NCI-H2171 (cell line): Measurements from ENCODE around the gene RC3H2.
A peak's percentile ranks its signal among the peaks of the same experiment; 100 is the strongest.
"Not testable (repeated sequence)": the region's sequence is repeated elsewhere in the genome, so short reads cannot be mapped to it uniquely, and the experiment has no call there.

Experiments
- DNase-seq: peaks from one replicate; lab custom pipeline; 2025; lab: John Stamatoyannopoulos, UW

RC3H2 gene

GRCh38 chr9:122918310-122918709 is 13.2 kb upstream of the RC3H2 start:
- no peak for DNase-seq

GRCh38 chr9:122912964-122913673 is 8.0 kb upstream of the RC3H2 start, which contains the start of gene ZBTB6:
ZBTB6 (minus strand) TSS chr9:122913323; CDS start chr9:122912072, 1,251 bp downstream.
- peak; percentile 81 for DNase-seq

DNA sequence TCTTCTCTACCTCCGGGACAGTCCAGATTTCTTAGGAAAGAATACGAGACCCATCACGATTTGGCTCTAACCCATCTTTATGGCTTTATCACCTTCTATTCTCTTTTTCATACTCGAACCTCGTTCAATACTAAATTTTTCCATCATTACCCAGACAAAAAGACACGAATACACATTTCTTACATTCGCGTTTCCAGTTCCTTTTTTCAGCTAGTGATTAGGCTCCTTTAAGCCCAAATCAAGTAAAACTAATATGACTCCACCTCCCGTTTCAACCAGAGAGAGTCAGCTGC is 7.5 kb upstream of the RC3H2 start:
- no peak for DNase-seq

GRCh38 chr9:122906122-122906521 is 963 bp upstream of the RC3H2 start:
- DNase-seq: not testable (repeated sequence)

- peak; percentile 5 for DNase-seq
These were observed 715 bp downstream of the RC3H2 start for GRCh38 chr9:122904466-122904822.

GRCh38 chr9:122900791-122901190 is 4.4 kb downstream of the RC3H2 start:
- no peak for DNase-seq

GRCh38 chr9:122897969-122898368 is 7.2 kb downstream of the RC3H2 start:
- DNase-seq: no peak

DNA sequence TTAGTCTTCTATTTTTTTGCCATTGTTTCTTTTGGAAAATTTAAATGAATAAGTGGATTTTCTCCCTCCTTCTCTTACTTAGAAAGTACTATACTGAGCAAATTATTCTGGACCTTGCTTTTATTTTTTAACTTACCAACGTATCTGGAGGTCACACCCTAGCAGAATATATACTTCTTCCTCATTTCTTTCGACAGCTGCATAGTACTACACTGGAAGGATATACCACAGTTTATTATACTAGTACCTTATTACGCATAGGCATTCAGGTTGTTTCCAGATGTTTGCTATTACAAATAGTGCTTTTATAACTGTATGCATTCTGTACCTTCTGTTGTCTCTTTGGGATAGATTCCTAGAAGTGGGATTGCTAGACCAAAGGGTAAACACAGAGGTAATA is 16.7 kb downstream of the RC3H2 start:
- no peak for DNase-seq

GRCh38 chr9:122883125-122883524 is 22.0 kb downstream of the RC3H2 start:
- no peak for DNase-seq

DNA sequence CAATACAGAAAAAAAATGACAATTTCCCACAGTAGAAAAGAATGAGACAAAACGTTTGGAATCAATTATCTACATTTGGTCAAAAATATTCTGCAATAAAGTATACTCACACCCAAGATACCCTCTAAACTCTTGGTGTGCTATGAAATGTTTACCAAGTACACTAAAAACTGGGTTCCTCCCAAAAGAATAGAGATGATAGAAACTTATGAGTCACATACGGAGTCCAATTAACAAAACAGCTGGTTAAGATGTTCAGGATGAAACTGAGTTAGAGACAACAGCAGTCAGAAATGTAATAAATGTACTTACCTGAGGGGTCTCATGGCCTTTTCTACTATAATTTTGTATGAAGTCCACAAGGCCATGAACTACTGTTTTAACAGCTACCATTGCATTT is 25.7 kb downstream of the RC3H2 start:
- DNase-seq: no peak

DNA sequence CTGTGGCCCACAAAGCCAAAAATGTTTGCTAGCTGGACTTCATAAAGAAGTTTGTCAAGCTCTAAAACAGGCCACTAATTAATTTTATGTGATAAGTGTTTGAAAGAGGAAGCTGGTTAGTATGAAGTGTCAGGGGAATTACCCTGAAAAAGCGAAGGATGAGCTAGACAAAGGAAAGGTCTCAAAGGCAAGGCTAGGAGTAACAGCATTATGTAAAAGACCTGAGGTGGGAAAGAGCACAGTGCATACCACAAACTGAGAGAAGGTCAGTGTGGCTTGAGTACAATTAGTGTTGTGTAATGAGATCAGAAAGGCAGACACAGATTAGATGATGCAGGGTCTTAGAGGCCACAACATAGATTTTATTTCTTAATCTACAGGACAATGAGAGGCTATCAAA is 29.6 kb downstream of the RC3H2 start:
- no peak for DNase-seq

GRCh38 chr9:122867276-122867675 is 37.9 kb downstream of the RC3H2 start:
- not testable (repeated sequence) for DNase-seq

- DNase-seq: no peak
These were observed 39.1 kb downstream of the RC3H2 start for GRCh38 chr9:122866079-122866478.

DNA sequence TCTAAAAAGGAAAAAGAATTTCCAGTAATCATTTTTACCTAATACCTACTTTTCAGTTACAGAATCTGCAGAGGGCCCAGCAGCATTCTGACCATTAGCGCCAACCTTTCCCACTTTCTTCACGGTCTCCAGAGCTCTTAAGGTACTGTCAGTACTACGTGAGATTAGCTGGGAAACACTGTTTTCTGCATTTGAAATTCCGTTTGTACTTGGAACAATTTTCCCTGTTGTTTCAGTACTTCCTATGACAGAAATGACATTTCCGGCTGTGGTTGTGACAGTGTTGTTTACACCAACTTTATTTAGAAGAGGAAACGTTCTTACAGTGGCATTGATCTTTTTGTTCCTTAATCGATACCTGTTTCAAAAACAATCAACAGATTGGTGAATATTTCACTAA is 39.9 kb downstream of the RC3H2 start:
- no peak for DNase-seq

DNA sequence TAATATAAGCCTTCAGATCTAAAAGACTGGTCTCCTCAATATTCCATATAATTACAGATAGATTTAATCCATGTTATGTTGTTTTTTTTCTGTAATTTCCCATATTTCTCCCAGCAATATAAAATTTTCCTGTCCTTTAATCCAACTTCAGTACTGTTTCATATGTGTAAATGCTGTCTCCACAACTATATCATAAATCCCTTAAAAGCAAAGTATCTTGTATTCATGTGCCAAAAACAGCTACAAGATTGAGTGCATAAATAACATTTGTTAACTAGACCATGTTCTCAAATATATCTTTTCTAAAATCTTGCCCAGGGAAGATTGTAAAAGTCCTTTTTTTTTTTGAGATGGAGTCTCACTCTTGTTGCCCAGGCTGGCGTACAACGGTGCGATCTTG is 41.8 kb downstream of the RC3H2 start:
- DNase-seq: no peak

DNA sequence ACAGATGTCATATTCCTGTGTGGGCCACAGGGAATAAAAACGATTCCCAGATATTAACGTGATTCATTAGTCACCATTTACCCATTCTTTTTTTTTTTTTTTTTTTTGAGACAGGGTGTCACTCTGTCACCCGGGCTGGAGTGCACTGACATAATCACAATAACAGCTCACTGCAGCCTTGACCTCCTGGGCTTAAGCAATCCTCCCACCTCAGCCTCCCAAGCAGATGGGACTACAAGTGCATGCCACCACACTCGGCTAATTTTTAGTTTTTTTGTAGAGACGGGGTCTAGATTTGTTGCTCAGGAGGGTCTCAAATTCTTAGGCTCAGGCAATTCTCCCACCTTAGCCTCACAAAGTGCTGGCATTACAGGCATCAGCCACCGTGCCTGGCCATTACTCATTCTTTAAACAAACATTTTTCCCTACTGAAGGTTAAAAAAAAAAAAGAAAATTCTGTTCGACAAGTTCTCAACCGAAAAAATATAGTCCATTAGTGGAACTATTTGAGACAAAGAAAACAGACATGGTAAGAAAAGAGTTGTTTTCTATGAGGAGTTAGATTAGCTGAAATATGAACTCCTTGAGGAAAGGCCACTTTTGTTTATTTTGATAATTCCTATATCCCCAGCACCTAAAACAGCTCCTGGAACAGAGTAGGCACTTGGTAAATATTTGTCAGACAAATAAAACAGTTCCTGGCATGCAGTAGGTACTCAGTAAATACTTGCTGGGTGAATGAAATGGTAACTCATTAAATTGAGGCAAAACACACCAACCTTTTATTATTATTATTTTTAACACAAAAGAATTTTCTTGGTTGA is 44.6 kb downstream of the RC3H2 start:
- no peak for DNase-seq

DNA sequence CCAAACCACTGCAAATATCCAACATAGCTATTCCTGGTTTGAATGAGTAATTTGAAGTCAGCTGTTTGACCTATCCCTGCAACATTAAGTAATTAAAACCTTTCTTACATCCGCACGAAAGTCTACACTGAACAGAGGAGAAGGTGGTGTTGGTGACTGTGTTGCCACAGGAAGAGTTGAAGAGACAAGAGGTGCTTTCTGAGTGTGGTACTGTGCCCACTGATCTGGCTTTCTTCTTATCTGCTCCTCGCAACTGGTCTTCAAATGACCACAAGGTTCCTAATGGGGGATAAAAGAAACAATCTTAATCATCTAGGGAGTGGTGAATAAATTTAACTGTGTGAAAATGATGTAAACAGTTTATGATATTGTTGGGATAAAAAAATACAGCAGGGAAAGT is 47.3 kb downstream of the RC3H2 start:
- DNase-seq: no peak

DNA sequence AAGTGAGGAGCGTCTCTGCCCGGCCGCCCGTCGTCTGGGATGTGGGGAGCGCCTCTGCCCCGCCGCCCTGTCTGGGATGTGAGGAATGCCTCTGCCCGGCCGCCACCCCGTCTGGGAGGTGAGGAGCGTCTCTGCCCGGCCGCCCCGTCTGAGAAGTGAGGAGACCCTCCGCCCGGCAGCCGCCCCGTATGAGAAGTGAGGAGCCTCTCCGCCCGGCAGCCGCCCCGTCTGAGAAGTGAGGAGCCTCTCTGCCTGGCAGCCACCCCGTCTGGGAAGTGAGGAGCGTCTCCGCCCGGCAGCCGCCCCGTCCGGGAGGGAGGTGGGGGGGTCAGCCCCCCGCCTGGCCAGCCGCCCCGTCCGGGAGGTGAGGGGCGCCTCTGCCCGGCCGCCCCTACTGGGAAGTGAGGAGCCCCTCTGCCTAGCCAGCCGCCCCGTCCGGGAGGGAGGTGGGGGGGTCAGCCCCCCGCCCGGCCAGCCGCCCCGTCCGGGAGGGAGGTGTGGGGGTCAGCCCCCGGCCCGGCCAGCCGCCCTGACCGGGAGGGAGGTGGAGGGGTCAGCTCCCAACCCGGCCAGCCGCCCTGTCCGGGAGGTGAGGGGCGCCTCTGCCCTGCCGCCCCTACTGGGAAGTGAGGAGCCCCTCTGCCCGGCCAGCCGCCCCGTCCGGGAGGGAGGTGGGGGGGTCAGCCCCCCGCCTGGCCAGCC is 52.9 kb downstream of the RC3H2 start:
- DNase-seq: not testable (repeated sequence)

- no peak for DNase-seq
These were observed 56.8 kb downstream of the RC3H2 start for GRCh38 chr9:122848256-122848943.

DNA sequence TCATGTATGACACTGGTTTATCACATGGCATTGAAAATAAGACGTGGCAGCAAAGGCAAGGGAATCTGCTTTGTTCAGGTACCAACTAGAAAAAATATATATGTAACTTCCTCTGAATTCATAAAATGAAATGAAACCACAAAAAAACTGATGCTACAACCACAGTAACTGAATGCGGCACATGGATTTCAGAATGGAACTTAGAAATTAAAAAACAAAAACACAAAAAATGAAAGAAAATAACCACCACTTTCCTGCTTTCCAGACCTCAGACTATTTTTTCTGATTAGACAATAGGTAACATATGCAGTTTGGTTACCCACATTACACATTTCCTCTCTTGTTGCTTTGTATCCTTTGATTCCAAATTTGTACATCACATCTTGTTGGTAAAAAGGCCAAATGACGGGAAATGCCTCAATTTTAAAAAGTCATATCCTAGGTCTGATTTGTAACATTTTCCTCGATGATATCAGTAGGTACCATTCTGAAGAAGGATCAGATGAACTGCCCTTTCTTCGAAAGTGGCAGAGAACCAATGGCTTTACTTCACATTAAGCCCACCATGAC is 58.7 kb downstream of the RC3H2 start:
- no peak for DNase-seq

- no peak for DNase-seq
These were observed 60.0 kb downstream of the RC3H2 start for GRCh38 chr9:122845116-122845515.

DNA sequence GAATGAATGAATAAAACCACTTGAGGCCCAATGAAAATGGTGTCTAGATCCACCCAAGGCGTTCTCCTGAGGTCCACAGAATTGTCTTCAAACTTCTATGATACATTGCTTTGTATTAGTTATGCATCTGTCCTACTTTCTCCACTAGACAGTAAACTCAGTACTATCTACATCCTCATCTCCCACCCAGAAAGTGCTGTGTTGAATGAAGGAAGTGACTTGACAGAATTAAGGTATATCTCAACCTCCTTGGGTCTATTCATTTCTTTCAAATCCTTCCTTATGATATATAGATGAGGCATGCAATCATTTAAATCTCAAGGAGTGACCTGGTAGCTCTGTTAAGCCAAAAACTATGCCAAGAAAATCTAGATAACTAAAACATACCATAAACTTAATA is 61.0 kb downstream of the RC3H2 start:
- DNase-seq: no peak
